ENCODE data around the gene HOXD4.

The HOXD4 gene

GRCh38 chr2:176111309-176111663 is 40.1 kb upstream of the HOXD4 start:
- TF ChIP-seq FOXP2 (optimal IDR thresholded peaks at IDR 0.05; ENCODE audit: borderline replicate concordance, extremely low read depth, extremely low read length, insufficient read depth): no peak
- TF ChIP-seq TAF1 (IDR thresholded peaks at IDR 0.05; ENCODE audit: borderline replicate concordance, insufficient read depth, low read length): no peak
- no peak for TF ChIP-seq POLR2AphosphoS5 (IDR thresholded peaks at IDR 0.05; ENCODE audit: low read depth, low read length)
- TF ChIP-seq SIN3A (IDR thresholded peaks at IDR 0.05; ENCODE audit: borderline replicate concordance, insufficient read depth, low read length): no peak
- TF ChIP-seq, protein P1, sequence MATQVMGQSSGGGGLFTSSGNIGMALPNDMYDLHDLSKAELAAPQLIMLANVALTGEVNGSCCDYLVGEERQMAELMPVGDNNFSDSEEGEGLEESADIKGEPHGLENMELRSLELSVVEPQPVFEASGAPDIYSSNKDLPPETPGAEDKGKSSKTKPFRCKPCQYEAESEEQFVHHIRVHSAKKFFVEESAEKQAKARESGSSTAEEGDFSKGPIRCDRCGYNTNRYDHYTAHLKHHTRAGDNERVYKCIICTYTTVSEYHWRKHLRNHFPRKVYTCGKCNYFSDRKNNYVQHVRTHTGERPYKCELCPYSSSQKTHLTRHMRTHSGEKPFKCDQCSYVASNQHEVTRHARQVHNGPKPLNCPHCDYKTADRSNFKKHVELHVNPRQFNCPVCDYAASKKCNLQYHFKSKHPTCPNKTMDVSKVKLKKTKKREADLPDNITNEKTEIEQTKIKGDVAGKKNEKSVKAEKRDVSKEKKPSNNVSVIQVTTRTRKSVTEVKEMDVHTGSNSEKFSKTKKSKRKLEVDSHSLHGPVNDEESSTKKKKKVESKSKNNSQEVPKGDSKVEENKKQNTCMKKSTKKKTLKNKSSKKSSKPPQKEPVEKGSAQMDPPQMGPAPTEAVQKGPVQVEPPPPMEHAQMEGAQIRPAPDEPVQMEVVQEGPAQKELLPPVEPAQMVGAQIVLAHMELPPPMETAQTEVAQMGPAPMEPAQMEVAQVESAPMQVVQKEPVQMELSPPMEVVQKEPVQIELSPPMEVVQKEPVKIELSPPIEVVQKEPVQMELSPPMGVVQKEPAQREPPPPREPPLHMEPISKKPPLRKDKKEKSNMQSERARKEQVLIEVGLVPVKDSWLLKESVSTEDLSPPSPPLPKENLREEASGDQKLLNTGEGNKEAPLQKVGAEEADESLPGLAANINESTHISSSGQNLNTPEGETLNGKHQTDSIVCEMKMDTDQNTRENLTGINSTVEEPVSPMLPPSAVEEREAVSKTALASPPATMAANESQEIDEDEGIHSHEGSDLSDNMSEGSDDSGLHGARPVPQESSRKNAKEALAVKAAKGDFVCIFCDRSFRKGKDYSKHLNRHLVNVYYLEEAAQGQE (IDR thresholded peaks at IDR 0.05; ENCODE audit: insufficient read depth in 1 of 2, low read depth in 2 of 2, low read length in 2 of 2): no peak

- no peak for TF ChIP-seq SIN3A (IDR thresholded peaks at IDR 0.05; ENCODE audit: borderline replicate concordance, insufficient read depth, low read length)
- no peak for TF ChIP-seq POLR2AphosphoS5 (IDR thresholded peaks at IDR 0.05; ENCODE audit: low read depth, low read length)
- TF ChIP-seq TAF1 (IDR thresholded peaks at IDR 0.05; ENCODE audit: borderline replicate concordance, insufficient read depth, low read length): no peak
- TF ChIP-seq FOXP2 (optimal IDR thresholded peaks at IDR 0.05; ENCODE audit: borderline replicate concordance, extremely low read depth, extremely low read length, insufficient read depth): no peak
- TF ChIP-seq, protein P1 (IDR thresholded peaks at IDR 0.05; ENCODE audit: insufficient read depth in 1 of 2, low read depth in 2 of 2, low read length in 2 of 2): no peak
These were observed 39.4 kb upstream of the HOXD4 start for GRCh38 chr2:176111846-176112374.

- TF ChIP-seq POLR2AphosphoS5 (IDR thresholded peaks at IDR 0.05; ENCODE audit: low read depth, low read length): no peak
- TF ChIP-seq FOXP2 (optimal IDR thresholded peaks at IDR 0.05; ENCODE audit: borderline replicate concordance, extremely low read depth, extremely low read length, insufficient read depth): no peak
- no peak for TF ChIP-seq TAF1 (IDR thresholded peaks at IDR 0.05; ENCODE audit: borderline replicate concordance, insufficient read depth, low read length)
- TF ChIP-seq SIN3A (IDR thresholded peaks at IDR 0.05; ENCODE audit: borderline replicate concordance, insufficient read depth, low read length): no peak
- TF ChIP-seq, protein P1 (IDR thresholded peaks at IDR 0.05; ENCODE audit: insufficient read depth in 1 of 2, low read depth in 2 of 2, low read length in 2 of 2): no peak
These were observed 38.7 kb upstream of the HOXD4 start for GRCh38 chr2:176112375-176113302.

DNA sequence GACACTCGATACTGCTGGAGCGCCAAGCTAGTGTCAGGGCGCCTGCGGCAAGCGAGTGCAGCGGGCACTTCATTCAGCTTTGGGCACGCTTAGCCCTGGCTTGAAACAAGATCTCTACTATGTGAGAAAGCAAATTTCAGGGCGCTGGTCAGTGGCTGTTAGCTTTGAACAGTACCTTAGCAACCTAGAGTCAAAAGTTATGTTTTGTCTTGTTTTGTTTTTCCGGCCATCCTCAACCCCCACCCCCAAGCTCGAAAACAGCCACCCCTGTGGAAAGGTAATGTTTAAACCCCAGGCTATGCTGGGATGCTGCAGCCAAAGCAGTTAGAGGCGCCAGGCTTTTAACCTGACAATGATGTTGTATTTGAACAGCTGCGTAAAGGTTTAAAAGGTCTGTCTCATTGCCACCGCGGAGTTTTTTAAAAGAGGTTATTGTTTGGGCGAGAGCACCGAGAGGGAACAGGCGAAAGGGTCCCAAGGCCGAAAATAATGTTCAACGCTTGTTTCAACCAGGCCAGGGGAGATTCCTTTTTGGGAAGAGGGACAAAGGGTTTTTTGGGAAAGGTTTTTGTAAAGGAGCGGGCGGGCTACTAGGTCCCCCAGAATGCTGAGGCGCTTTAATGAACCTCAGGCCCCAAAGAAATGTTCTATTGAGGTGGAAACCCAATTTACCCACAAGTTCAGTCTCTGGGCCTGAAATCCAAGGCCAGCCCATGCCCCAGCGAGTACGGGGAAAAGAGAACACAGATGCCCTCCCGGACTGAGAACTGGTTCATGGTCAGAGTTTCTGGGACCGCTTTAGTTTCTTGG is 37.0 kb upstream of the HOXD4 start:
- TF ChIP-seq FOXP2 (optimal IDR thresholded peaks at IDR 0.05; ENCODE audit: borderline replicate concordance, extremely low read depth, extremely low read length, insufficient read depth): no peak

DNA sequence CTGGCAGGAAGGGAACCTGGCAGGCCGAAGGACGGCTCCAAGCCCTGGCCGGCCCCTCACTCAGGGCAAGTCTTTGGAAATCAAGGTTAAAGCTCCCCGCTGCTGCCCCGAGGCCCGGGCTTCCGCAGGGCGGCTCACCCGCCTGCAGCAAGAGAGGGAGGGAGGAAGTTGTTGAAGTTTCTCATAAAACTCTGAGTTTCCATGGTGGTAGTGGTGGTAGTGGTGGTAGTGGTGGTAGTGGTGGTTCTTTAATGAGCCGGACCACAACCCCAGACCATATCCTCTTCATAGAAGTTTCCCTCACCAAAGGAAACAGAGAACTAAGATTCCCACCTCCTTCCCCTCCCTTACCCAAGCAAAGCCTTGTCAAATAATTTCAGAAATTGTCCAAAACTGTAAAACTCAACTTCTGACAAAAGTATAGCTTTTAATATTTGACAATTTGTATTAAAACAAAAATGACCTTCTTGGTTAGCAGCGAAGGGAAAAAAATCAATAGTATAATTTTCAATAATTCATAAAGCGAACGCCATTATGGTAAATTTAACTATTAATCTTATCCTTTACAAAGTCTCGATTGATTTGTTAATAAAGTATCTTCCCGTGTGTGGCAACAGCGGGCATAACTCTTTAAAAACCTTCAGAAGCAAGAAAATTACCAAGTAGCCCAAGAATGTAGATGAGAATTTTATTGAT is 36.3 kb upstream of the HOXD4 start:
- no peak for TF ChIP-seq POLR2AphosphoS5 (IDR thresholded peaks at IDR 0.05; ENCODE audit: low read depth, low read length)
- TF ChIP-seq, protein P1 (IDR thresholded peaks at IDR 0.05; ENCODE audit: insufficient read depth in 1 of 2, low read depth in 2 of 2, low read length in 2 of 2): no peak
- no peak for TF ChIP-seq SIN3A (IDR thresholded peaks at IDR 0.05; ENCODE audit: borderline replicate concordance, insufficient read depth, low read length)
- TF ChIP-seq FOXP2 (optimal IDR thresholded peaks at IDR 0.05; ENCODE audit: borderline replicate concordance, extremely low read depth, extremely low read length, insufficient read depth): no peak
- no peak for TF ChIP-seq TAF1 (IDR thresholded peaks at IDR 0.05; ENCODE audit: borderline replicate concordance, insufficient read depth, low read length)
